Measurements from ENCODE around the gene TSTD2. TPM values are rescaled to one million over a fixed set of nuclear protein-coding genes. Genes with fewer than 3 reads are reported as not detected.

The TSTD2 gene
- 32.3 TPM for total RNA-seq

GRCh38 chr9:97632985-97633858, at the start of gene TSTD2, which contains the start of gene NCBP1:
TSS of gene TSTD2 (minus strand) at chr9:97633368. CDS start at chr9:97627562, 5,806 bp downstream.
TSS of gene NCBP1 (plus strand) at chr9:97633821. CDS start at chr9:97633882, 61 bp downstream.

Other genes starting within 250 kb of the TSTD2 start
- 18.7 TPM for gene TDRD7, start 221.3 kb downstream of the TSTD2 start, total RNA-seq
- gene TMOD1, start 131.7 kb downstream of the TSTD2 start, total RNA-seq: 5.5 TPM
- gene NCBP1, start 453 bp upstream of the TSTD2 start, total RNA-seq: 54.0 TPM
- gene XPA, start 64.0 kb upstream of the TSTD2 start, total RNA-seq: 21.0 TPM
- not detected for gene FOXE1, start 219.9 kb upstream of the TSTD2 start, total RNA-seq